ENCODE results near the gene CMSS1. TPM values are rescaled to one million over a fixed set of nuclear protein-coding genes. Genes with fewer than 3 reads are reported as not detected.

The CMSS1 gene
- total RNA-seq, 6 experiments from 2014 or later = 10.1 to 14.6 (median 11.6) TPM

- intact Hi-C loops (cut with DNase I) = no loop called here
- TF ChIP-seq POLR2A (IDR thresholded peaks at IDR 0.05) = no peak
- no peak for TF ChIP-seq CTCF (IDR thresholded peaks at IDR 0.05)
- Histone ChIP-seq H3K27ac (peak overlapping the region in 1 of 3 donors; percentile 6), H3K36me3 (no peaks in the 10 kb centered on the region), H3K4me1 (peaks cover 0 to 7% (median under 1%) of the 10 kb centered on the region in 4 donors), H3K27me3 (no peaks in the 10 kb centered on the region), H3K9me3 (no peaks in the 10 kb centered on the region), H3K4me3 (no peak overlapping the region)
- ATAC-seq (no peak), DNase-seq (no peak)
- WGBS (ENCODE audit: insufficient coverage, low coverage, low lambda C conversion rate, missing lambda C conversion rate) = 72% methylated on average over 3 of the region's 3 CpGs
These were observed 78.8 kb downstream of the CMSS1 start for GRCh38 chr3:99896482-99896881.

- 93% methylated on average over 3 of the region's 3 CpGs for WGBS (ENCODE audit: insufficient coverage, low coverage, low lambda C conversion rate, missing lambda C conversion rate)
- H3K4me1 ChIP-seq = peaks cover 0 to 13% (median 3%) of the 10 kb centered on the region in 4 donors
- H3K27me3 ChIP-seq = no peaks in the 10 kb centered on the region
- intact Hi-C loops (cut with DNase I) = no loop called here
- no peaks in the 10 kb centered on the region for H3K9me3 ChIP-seq
- H3K4me3 ChIP-seq = no peak overlapping the region
- no peaks in the 10 kb centered on the region for H3K36me3 ChIP-seq
- TF ChIP-seq POLR2A (IDR thresholded peaks at IDR 0.05) = no peak
- no peak for TF ChIP-seq CTCF (IDR thresholded peaks at IDR 0.05)
- no peak for DNase-seq
- no peak for ATAC-seq
- H3K27ac ChIP-seq = no peak overlapping the region
These were observed 81.9 kb downstream of the CMSS1 start for GRCh38 chr3:99899603-99900002.

GRCh38 chr3:99900248-99900647 lies 82.6 kb downstream of the CMSS1 start:
- Histone ChIP-seq H3K27me3 (no peaks in the 10 kb centered on the region), H3K4me3 (no peak overlapping the region), H3K4me1 (peaks cover 0 to 13% (median 3%) of the 10 kb centered on the region in 4 donors), H3K9me3 (no peaks in the 10 kb centered on the region), H3K27ac (no peak overlapping the region), H3K36me3 (no peaks in the 10 kb centered on the region)
- ATAC-seq (no peak), DNase-seq (no peak)
- 100% methylated on average over 1 of the region's 1 CpG for WGBS (ENCODE audit: insufficient coverage, low coverage, low lambda C conversion rate, missing lambda C conversion rate)
- intact Hi-C loops (cut with DNase I) = no loop called here
- no peak for TF ChIP-seq POLR2A (IDR thresholded peaks at IDR 0.05)
- no peak for TF ChIP-seq CTCF (IDR thresholded peaks at IDR 0.05)

- intact Hi-C loops (cut with DNase I) = no loop called here
- no peak for TF ChIP-seq CTCF (IDR thresholded peaks at IDR 0.05)
- no peak for TF ChIP-seq POLR2A (IDR thresholded peaks at IDR 0.05)
- peak overlapping the region; percentile 10 to 74 (median 38) for H3K27ac ChIP-seq
- peak; percentile 81 to 91 (median 90) for ATAC-seq
- no peaks in the 10 kb centered on the region for H3K36me3 ChIP-seq
- H3K4me3 ChIP-seq = no peak overlapping the region
- no peak for DNase-seq
- no peaks in the 10 kb centered on the region for H3K9me3 ChIP-seq
- H3K4me1 ChIP-seq = peaks cover 0 to 13% (median 3%) of the 10 kb centered on the region in 4 donors
- H3K27me3 ChIP-seq = no peaks in the 10 kb centered on the region
- 10% methylated on average over 6 of the region's 6 CpGs for WGBS (ENCODE audit: insufficient coverage, low coverage, low lambda C conversion rate, missing lambda C conversion rate)
These were observed 83.7 kb downstream of the CMSS1 start for GRCh38 chr3:99901200-99901926.

All from right lobe of liver (tissue), 6 donors.